HG02623 (cell line): ENCODE measurements around the gene DIPK1C.

Experiments used
- ATAC-seq: cut with Tn5 transposase; IDR thresholded peaks from one replicate; pipeline ENCODE4 v1.9.1; 2021; ENCODE audit warnings: moderate library complexity; ENCODE audit not compliant: unreplicated experiment

DIPK1C gene

DNA sequence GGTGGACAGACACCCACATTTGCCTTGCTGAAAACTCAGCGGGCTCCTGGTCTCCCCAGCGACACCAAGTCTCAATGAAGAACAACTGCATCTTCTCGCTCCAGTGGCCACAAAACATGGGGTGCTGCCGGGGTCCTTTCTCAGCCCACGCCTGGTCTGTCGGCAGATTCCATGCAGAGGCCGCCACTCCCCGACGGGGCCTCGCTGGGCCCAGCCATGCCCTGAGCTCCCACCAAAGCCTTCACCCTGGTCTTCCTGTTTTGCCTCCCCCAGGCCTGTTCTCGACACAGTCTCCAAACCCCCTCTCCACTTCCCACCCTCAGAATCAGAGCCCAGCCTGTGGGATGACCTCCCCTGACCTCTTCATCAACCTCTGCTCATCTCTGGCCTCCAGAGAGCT, 31.2 kb downstream of the DIPK1C start:
- ATAC-seq: no peak

- ATAC-seq: no peak
Measured at GRCh38 chr18:74425161-74425560, 31.9 kb downstream of the DIPK1C start.

DNA sequence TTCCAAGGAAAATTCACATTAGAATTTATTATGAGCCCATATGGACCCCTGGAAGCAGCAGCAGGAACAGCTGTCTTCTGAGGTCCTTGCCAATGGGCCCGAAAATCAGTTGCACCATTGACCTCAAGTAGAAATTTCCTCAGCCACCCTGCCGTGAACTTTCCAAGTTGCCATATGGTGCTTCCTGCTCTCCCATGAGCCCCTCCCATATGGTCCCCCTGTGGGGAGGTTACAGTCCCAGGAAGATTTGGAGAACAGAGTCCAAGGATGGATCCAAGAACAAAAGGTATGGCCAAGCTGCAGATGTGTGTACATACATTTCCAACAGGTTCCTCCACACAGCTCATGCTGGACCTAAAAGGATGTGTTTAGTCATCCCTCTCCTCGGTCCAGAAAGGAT, 34.6 kb downstream of the DIPK1C start:
- ATAC-seq: no peak

GRCh38 chr18:74420926-74421325, 36.2 kb downstream of the DIPK1C start:
- no peak for ATAC-seq

- no peak for ATAC-seq
Measured at GRCh38 chr18:74420481-74420880, 36.6 kb downstream of the DIPK1C start.

DNA sequence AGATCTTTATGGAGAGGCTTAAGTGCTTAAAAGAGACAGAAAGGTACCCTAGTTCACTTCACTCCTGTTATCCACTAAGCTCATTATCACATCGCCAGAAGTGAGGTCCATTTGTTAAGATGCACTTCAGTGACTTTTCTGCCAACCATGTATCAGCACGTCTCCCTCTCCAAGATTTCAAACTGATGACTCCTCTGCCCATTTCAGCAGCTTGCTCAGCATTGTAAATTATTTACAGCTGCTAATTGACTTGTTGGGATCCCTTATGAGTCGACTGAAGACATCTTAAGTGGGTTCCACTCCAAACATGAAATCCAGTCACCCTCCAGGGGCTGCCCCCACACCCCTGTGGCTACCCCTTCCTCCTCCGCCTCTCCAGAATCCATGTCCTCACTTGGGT, 37.3 kb downstream of the DIPK1C start:
- no peak for ATAC-seq

GRCh38 chr18:74418023-74418422, 39.1 kb downstream of the DIPK1C start:
- ATAC-seq: no peak

DNA sequence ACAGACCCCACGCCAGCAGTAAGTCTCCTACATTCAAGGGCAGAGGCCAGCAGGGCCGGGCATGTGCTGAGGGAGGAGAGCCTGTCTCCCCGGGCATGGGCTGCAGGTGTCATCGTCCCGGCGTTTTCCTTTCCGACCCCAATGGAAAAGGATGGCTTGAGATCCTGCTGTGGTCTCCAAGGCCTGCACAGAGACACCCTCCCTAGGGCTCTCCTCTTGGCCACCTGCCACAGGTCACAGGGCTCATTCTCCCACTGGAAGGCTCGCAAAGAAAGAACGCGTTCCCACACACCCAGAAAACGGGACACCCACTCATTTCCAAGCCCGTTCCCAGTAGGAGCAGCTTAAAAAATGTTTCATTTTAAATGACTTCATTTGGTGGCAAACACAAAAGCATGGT, 41.0 kb downstream of the DIPK1C start:
- ATAC-seq: no peak

DNA sequence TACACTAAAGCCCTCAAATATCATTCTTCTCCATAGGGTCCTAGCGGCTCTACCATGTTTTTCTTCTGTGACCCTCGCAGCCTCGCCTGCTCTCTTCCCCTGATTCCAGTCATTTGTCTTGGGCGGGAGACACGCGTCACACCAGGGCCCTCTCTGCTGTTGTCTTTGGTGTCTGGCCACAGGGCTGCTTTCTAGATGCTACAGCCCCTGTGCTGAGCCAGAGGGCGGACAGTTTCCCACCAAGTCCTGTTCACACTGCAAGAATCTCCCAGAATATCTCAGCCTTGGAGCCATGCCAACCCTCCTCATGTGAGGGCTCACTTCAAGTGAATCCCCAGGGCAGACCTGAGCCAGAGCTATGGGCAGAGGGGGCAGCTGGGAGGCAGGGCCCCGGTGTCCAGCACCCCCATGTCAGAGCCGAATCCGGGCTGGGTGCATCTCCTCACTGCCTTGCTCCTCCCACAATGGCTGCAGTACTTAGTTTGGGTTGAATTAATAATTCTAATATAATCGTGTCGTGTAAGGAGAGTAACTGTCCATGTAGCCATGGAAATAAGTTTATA, 42.1 kb downstream of the DIPK1C start:
- ATAC-seq: no peak

GRCh38 chr18:74413836-74414235, 43.3 kb downstream of the DIPK1C start:
- no peak for ATAC-seq

DNA sequence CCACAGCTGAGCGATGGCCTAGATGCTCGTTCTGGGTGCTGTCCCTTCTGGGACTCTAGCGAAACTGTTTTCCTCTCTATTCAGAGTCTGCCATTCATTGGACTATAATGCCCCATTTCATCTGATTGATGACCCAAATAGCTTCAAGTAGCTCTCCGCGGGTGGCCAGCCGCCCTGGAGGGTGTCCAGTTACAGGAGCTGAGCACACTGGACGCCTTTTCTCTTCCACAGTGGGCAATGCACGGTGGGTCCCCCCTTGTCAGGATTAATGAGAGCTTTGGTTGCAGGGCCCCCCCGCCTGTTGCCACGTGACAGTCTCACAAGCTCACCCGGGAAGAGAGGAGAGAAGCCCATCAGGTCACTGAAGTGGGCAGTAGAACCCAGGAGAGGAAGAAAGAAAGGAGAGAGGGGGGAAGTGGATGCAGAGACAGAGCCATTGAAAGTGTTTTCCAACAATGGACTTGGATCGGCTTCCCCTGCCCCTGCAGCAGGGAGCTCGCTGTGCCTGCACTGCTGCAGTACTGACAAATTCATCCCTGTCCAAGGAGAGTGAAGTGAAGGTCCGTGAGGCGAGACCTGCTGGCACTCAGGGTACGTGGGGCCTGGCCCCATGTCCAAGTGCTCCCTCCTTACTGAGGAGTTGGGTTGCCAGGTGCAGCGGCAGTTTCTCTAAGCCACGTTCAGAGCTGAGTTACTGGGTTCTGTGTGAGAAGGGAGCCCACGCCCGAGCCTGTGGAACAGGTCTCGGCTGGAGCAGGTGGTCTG, 44.8 kb downstream of the DIPK1C start:
- no peak for ATAC-seq

- no peak for ATAC-seq
Measured at GRCh38 chr18:74411475-74411874, 45.6 kb downstream of the DIPK1C start.

DNA sequence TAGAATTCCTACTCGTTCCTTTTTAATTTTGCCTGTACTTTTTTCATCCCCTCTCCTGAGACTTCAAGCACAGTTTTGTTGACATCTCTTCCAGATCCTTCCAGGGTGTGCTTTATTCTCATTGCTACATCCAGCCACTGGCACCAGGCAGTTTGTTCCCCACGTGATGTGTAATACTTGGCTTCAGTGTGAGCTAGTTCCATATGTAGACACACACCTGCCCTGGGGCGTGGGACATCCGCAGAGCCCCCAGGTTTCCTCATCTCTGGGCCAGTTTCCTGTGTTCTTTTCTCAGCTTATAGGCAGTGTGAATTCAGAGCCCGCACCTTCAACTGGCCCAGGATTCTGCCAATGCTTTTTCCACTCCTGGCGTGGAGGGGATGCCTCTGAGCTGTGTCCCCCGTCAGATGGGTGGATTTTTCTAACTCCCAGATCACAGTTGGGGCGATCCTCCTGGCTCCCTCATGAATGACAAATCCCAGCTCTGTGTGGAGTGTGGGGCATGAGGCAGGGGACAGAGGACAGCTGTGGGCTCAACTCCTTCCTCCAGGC, 46.6 kb downstream of the DIPK1C start:
- ATAC-seq: no peak

- ATAC-seq: no peak
Measured at GRCh38 chr18:74407888-74408287, 49.2 kb downstream of the DIPK1C start.

DNA sequence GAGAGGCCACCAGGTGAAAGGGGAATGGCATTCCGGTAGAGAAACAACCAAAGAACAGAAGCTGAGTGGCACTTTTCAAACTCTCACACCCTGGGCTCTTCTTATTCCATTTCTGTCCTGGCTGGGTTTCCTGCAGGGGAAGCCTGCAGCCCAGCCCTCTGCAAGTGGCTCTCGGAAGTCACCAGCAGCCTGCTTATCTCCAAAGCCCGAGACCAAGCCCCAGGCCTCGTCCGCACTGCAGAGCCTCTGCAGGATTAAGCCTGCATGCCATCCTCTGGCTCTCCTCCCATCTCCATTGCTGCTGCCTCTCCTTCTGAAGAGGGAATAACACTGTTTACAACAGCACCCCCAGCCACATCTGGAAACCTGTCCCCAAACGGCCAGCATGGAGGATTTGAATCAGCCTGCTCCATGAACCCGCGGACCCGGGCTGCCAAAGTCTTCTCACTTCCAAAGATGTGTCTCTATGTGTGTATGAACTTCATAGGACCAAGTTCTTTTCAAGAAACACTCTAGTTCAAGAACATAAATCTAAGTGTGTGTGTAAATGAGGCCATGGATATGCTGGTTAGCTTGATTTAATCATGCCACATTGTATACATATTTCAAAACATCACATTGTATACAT, 54.2 kb downstream of the DIPK1C start:
- ATAC-seq: no peak

GRCh38 chr18:74400813-74401212, 56.3 kb downstream of the DIPK1C start:
- ATAC-seq: no peak

DNA sequence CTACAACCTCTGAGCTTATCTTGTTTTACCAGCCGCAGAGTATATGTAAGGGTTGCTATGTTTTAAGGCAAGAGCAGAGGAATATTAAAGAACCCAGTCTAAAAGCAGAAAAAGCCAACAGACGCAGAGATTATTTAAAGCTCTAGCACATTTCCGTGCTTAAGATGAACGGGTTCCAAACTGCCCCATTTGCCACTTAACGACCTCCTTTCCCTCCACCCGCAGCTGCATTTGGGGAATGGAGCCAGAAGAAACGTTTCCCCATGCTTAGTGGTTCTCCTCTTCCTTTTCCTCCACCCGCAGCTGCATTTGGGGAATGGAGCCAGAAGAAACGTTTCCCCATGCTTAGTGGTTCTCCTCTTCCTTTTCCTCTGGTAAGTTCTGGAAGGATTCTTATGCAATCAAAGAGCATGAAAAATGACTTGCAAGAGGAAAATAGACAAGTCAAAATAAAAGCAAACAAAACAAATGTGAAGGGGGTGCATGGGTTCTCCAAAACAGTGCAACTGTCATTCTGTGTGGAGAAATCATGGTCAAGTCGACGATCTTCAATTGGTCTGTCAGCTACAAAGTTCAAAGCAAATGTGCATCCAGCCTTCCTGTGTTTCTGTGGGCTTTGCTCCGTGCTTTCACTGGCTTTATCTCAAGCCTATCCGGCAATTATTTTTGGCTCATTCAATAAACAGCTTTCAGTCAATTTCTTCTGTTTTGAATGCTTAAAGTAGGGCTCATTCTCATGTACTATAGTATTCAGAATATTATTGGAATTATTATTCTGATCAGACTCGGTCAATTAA, 57.8 kb downstream of the DIPK1C start:
- no peak for ATAC-seq

- no peak for ATAC-seq
Measured at GRCh38 chr18:74397572-74397971, 59.5 kb downstream of the DIPK1C start.

DNA sequence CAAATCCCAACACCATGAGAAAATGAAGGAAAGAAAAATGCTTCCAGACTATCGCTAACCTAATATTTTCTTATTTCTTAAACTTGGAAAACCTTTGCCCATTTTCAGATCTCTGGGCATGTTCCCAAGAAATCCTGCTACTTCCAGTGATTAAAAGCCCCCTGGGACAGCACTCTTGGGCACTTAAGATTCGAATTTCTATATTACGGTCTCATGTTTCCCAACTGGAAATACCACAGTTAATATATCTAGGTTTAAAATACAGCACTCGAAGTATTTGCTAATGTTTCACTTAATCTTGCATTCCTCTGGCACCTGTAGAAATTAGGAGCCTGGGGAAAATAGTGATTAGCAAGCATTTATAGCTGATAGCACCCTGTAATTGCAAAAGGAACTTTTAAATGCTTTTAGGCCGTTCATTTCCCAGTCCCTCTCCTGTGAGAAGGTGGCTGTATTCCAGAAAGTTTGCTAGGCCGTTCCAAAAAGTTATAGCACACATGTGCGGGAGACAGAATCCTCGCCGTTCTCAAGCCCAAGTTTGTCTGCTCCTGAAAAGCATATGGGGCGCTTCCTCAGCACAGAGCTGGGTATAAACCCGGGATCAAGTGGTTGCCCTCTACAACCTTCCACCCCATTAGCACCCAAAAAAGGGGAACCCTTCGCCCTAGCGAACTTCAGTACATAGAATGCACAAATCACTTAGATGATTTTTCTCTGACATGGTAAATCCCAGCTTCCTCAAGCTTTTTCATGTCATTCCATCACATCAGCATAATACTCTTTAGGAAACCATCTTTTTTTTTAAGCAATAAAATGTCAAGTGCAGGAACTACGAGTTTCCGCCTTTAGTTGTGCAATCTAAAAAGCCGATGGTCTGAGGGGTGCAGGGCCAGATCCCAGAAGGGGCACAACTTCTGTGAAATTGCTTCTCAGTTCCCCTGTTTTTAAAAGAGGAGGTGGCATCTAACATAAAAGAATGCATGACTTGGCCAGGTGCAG, 60.6 kb downstream of the DIPK1C start:
- ATAC-seq: no peak

DNA sequence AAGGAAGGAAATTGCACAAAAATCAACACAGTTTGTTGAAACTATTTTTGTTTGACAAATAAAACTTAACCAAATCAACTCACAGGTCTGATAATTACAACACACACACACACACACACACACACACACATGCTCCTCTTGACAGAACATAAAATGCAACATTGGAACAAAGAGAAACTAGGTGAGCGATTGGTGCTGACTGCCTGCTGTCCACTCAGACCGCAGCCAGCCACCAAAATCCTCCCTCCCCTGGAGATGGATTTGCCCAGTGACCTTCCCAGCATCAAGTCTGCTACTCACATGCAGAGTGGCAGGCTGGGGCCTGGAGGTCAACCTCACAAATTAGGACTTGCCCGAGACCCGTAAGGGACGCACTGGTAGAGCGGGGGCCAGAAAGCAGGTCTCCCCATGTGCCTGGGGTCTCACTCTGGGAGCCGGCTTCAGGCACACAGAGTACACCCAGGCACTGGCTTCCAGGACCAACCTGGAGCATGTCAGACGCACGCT, 61.4 kb downstream of the DIPK1C start:
- ATAC-seq: no peak
